ENCODE measurements around the gene IL17F.

DNA sequence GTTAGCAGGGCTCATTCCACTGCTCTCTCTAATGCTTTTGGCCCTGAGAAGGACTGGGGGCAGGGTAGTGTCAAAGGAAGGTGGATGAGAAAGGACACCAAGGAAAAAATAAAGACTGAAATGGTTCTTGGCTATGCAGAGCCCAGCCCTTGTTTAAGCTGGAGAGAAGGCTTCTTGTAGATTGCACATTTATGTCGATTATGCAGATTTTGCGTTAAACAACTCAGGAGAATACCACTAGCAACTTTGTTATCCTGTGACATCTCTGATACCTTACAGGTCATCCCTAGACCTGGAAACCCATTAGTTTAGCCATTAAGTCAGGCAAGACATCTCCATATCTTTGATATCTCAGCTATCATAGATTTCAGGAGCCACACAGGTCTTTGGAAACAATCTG lies 11.1 kb upstream of the IL17F start:
- TF ChIP-seq POLR2A (IDR thresholded peaks at IDR 0.05; ENCODE audit: extremely low read depth, insufficient read length) (no peak), MYC (IDR thresholded peaks at IDR 0.05; ENCODE audit: low read depth, low read length) (no peak)
- TF ChIP-seq, protein P1, sequence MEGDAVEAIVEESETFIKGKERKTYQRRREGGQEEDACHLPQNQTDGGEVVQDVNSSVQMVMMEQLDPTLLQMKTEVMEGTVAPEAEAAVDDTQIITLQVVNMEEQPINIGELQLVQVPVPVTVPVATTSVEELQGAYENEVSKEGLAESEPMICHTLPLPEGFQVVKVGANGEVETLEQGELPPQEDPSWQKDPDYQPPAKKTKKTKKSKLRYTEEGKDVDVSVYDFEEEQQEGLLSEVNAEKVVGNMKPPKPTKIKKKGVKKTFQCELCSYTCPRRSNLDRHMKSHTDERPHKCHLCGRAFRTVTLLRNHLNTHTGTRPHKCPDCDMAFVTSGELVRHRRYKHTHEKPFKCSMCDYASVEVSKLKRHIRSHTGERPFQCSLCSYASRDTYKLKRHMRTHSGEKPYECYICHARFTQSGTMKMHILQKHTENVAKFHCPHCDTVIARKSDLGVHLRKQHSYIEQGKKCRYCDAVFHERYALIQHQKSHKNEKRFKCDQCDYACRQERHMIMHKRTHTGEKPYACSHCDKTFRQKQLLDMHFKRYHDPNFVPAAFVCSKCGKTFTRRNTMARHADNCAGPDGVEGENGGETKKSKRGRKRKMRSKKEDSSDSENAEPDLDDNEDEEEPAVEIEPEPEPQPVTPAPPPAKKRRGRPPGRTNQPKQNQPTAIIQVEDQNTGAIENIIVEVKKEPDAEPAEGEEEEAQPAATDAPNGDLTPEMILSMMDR (IDR thresholded peaks at IDR 0.05; ENCODE audit: low read depth, low read length): no peak
